Measurements from ENCODE around the gene PPP1R9A.

The PPP1R9A gene

GRCh38 chr7:95263785-95264362, 356.5 kb downstream of the PPP1R9A start:
- no peak for DNase-seq (ENCODE audit: low spot score)

GRCh38 chr7:95264363-95264891, 357.0 kb downstream of the PPP1R9A start:
- DNase-seq (ENCODE audit: low spot score), result no peak

- no peak for DNase-seq (ENCODE audit: low spot score)
Measured at GRCh38 chr7:95265634-95266033, 358.2 kb downstream of the PPP1R9A start.

- no peak for DNase-seq (ENCODE audit: low spot score)
Measured at GRCh38 chr7:95267754-95268153, 360.4 kb downstream of the PPP1R9A start.

- DNase-seq (ENCODE audit: low spot score), result no peak
Measured at GRCh38 chr7:95269640-95270039, 362.2 kb downstream of the PPP1R9A start.

- no peak for DNase-seq (ENCODE audit: low spot score)
Measured at GRCh38 chr7:95276114-95276513, 368.7 kb downstream of the PPP1R9A start.

- DNase-seq (ENCODE audit: low spot score), result no peak
Measured at GRCh38 chr7:95279417-95279816, 372.0 kb downstream of the PPP1R9A start.

GRCh38 chr7:95286096-95286495, 378.7 kb downstream of the PPP1R9A start:
- DNase-seq (ENCODE audit: low spot score), result no peak

- DNase-seq (ENCODE audit: low spot score), result no peak
Measured at GRCh38 chr7:95290166-95290830, 382.9 kb downstream of the PPP1R9A start.

GRCh38 chr7:95295397-95295796, 388.0 kb downstream of the PPP1R9A start:
- no peak for DNase-seq (ENCODE audit: low spot score)

- no peak for DNase-seq (ENCODE audit: low spot score)
Measured at GRCh38 chr7:95296456-95296855, 389.1 kb downstream of the PPP1R9A start.

GRCh38 chr7:95297041-95297440, 389.6 kb downstream of the PPP1R9A start:
- no peak for DNase-seq (ENCODE audit: low spot score)

GRCh38 chr7:95298091-95298490, 390.7 kb downstream of the PPP1R9A start:
- no peak for DNase-seq (ENCODE audit: low spot score)

- DNase-seq (ENCODE audit: low spot score), result no peak
Measured at GRCh38 chr7:95303013-95303905, 395.9 kb downstream of the PPP1R9A start.

GRCh38 chr7:95304990-95305389, 397.6 kb downstream of the PPP1R9A start:
- DNase-seq (ENCODE audit: low spot score), result no peak

- no peak for DNase-seq (ENCODE audit: low spot score)
Measured at GRCh38 chr7:95309951-95310350, 402.6 kb downstream of the PPP1R9A start.

- DNase-seq (ENCODE audit: low spot score), result no peak
Measured at GRCh38 chr7:95311389-95311788, 404.0 kb downstream of the PPP1R9A start.

GRCh38 chr7:95312561-95312960, 405.2 kb downstream of the PPP1R9A start:
- DNase-seq (ENCODE audit: low spot score), result no peak

GRCh38 chr7:95316588-95316987, 409.2 kb downstream of the PPP1R9A start:
- no peak for DNase-seq (ENCODE audit: low spot score)

GRCh38 chr7:95317546-95317945, 410.2 kb downstream of the PPP1R9A start:
- no peak for DNase-seq (ENCODE audit: low spot score)

GRCh38 chr7:95317966-95318365, 410.6 kb downstream of the PPP1R9A start:
- no peak for DNase-seq (ENCODE audit: low spot score)

GRCh38 chr7:95318501-95319100, 411.2 kb downstream of the PPP1R9A start:
- DNase-seq (ENCODE audit: low spot score), result no peak

Measured in HuH-7 (cell line).